ENCODE measurements around the gene MSH6.

The MSH6 gene

GRCh38 chr2:47799031-47799609 lies 16.2 kb downstream of the MSH6 start:
- no peak overlapping the region for H3K4me3 ChIP-seq (ENCODE audit: low read depth, low read length)
- TF ChIP-seq CTCF (conservative IDR thresholded peaks at IDR 0.05; ENCODE audit: low read depth, low read length): no peak
- DNase-seq (ENCODE audit: low read depth): no peak

- no peak for TF ChIP-seq CTCF (conservative IDR thresholded peaks at IDR 0.05; ENCODE audit: low read depth, low read length)
- H3K4me3 ChIP-seq (ENCODE audit: low read depth, low read length): no peak overlapping the region
- DNase-seq (ENCODE audit: low read depth): no peak
These were observed 18.2 kb downstream of the MSH6 start for GRCh38 chr2:47801118-47801517.

- DNase-seq (ENCODE audit: low read depth): no peak
- no peak overlapping the region for H3K4me3 ChIP-seq (ENCODE audit: low read depth, low read length)
- TF ChIP-seq CTCF (conservative IDR thresholded peaks at IDR 0.05; ENCODE audit: low read depth, low read length): no peak
These were observed 20.4 kb downstream of the MSH6 start for GRCh38 chr2:47803363-47803762.

DNA sequence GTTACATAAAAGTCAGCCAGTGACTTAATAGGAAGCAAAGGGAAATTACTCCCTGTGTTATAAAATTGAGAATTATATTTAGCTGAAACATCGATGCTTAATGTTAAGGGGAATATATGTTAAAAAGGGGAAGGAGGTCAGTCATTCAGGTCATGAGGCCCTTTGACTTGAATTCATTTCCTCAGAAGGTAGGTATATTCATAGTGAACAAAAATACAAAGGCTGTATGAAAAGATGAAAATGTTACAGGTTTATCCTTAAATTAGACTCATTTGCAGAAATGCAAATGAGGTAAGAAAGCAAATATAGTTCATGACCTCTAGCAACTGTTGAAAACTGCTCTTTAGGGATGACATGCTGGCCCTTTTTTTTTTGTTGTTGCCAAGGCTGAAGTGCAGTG lies 20.8 kb downstream of the MSH6 start:
- DNase-seq (ENCODE audit: low read depth): no peak
- no peak overlapping the region for H3K4me3 ChIP-seq (ENCODE audit: low read depth, low read length)
- no peak for TF ChIP-seq CTCF (conservative IDR thresholded peaks at IDR 0.05; ENCODE audit: low read depth, low read length)

DNA sequence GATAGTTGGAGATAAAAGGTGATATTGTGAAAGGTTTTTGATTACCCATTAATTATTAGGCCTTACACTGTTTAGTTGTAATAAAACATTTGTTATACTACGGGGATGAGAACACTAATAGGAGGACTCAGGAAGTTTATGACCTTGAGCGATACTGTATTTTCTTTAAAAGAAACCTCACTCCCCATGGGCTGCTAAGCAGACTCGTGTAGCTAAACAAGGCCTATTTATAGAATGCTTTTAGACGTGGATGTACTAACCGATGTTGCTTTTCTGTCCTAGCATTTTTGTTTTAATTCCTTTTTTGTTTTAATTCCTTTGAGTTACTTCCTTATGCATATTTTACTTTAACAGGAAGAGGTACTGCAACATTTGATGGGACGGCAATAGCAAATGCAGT lies 22.9 kb downstream of the MSH6 start:
- DNase-seq (ENCODE audit: low read depth): no peak
- no peak for TF ChIP-seq CTCF (conservative IDR thresholded peaks at IDR 0.05; ENCODE audit: low read depth, low read length)
- H3K4me3 ChIP-seq (ENCODE audit: low read depth, low read length): no peak overlapping the region

DNA sequence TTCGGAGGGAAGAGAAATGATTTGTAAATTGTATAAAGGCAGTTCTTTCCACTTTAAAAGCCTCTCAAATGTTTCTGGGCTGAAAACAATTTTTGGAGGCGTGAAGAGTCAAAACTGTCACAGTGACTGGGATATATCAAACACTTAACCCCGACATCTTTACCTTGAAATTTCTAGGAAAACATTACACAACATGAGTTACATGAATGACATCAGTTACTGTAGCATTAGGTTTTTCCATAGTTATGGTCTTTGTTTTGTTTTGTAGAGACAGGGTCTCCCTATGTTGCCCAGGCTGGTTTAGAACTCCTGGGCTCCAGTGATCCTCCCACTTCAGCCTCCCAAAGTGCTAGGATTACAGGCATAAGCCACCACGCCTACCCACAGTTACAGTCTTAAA lies 25.7 kb downstream of the MSH6 start:
- H3K4me3 ChIP-seq (ENCODE audit: low read depth, low read length): no peak overlapping the region
- no peak for DNase-seq (ENCODE audit: low read depth)
- TF ChIP-seq CTCF (conservative IDR thresholded peaks at IDR 0.05; ENCODE audit: low read depth, low read length): no peak

DNA sequence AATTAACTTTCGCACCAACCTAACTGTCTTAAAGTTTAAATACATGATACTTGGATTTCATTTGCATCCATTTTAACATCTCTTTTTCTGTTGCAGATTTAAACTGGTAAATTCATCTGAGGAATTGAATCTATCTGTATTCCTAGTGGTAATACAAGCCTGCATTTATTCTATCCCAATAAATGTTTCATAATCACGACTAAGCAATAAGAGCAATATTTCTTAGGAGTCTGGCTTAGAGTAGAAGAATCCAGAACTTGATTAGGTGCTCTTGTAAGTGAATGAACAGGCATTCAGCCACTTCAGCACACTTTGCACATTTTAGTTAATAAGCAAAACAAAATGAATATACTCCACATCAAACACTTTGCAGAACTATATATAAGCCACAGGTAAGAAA lies 27.0 kb downstream of the MSH6 start:
- no peak overlapping the region for H3K4me3 ChIP-seq (ENCODE audit: low read depth, low read length)
- no peak for TF ChIP-seq CTCF (conservative IDR thresholded peaks at IDR 0.05; ENCODE audit: low read depth, low read length)
- no peak for DNase-seq (ENCODE audit: low read depth)

Measured in choroid plexus epithelial cell (primary cell).